Epithelial cell of esophagus (primary cell): ENCODE data around the gene MAGOH.
A peak's percentile ranks its signal among the peaks of the same experiment; 100 is the strongest.

Source experiments
- DNase-seq: peaks from one replicate; pipeline ENCODE4 v3.0.0; 2010; ENCODE audit warnings: low read depth
- H3K4me3 ChIP-seq: 2 replicates; pipeline ENCODE4 v1.5.1; 2011; ENCODE audit warnings: mild to moderate bottlenecking, low read length, control low read depth
- CTCF ChIP-seq: IDR thresholded peaks from 2 replicates; pipeline ENCODE4 v1.5.1; 2011; ENCODE audit warnings: low read depth, mild to moderate bottlenecking, low read length, control low read depth, inconsistent platforms; ENCODE audit not compliant: insufficient read depth; ENCODE audit errors: missing control alignments

MAGOH gene

DNA sequence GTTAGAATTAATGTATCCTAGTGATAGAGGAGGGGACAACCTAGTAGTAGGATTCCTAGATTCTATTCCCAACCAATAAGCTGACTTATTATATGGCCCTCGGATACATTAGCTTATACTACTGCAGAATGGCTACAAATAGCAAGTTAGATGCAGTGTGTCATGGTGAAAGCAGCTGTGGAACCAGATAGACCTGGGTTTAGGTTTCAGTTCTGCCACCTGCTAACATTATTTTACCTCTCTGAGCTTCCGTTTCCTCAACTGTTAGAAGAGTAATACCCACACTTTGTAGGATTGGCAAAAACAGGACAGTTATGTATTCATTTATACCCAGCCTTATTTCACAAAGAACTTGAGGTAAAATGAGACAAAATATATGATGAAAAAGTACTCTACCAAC lies 21.6 kb upstream of the MAGOH start:
- no peak for TF ChIP-seq CTCF
- no peak overlapping the region for H3K4me3 ChIP-seq
- no peak for DNase-seq

DNA sequence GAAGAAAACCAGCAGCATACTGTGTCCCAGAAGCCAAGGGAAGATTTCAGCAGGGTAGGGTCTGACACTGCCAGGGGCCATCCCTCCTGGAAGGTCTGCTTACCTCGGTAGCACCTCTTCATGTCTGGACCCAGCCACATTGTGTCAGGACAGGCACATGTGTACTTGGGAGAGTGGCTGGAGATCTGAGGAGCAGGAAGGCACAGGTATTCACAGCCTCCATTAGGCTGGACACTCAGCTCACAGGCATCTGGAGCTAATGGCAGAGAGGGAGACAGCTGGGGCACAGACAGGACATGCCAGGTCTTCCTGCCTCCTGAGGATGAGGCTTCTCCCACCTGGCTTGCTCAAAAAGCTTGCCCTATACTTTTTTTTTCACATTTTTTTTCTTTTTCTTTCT lies 19.9 kb upstream of the MAGOH start:
- DNase-seq: peak; percentile 54
- no peak for TF ChIP-seq CTCF
- H3K4me3 ChIP-seq: no peak overlapping the region

DNA sequence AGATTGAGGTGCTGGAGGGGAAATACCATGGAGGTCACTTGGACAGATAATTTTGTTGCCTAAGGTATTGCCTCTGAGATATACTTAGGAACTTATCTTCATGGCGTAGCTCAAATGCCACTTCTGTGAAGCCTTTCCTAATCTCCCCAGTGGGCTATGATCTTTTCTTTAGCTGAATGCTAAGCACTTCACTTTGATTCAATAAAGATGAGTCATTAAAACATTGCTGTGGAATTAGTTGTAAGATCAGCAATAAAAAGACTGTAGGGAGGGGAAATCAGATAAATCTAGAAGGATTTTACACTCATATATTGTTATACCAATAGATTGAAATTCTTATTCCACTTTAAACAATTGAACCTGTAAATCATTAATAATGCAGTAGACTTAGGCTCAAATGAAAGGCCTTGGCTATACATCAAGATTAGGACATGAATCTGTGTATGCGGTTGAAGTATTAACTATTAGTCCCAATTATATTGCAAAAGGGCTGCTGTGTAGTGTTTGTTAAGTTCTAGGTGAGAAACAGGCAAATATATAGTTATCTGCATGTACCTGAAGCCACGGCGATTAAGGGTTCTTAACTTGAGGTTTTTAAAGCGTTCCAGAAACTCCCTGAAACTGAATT lies 19.2 kb upstream of the MAGOH start:
- DNase-seq: no peak
- TF ChIP-seq CTCF: no peak
- H3K4me3 ChIP-seq: no peak overlapping the region

- DNase-seq: no peak
- no peak for TF ChIP-seq CTCF
- H3K4me3 ChIP-seq: no peak overlapping the region
These were observed 18.5 kb upstream of the MAGOH start for GRCh38 chr1:53256511-53257453.

DNA sequence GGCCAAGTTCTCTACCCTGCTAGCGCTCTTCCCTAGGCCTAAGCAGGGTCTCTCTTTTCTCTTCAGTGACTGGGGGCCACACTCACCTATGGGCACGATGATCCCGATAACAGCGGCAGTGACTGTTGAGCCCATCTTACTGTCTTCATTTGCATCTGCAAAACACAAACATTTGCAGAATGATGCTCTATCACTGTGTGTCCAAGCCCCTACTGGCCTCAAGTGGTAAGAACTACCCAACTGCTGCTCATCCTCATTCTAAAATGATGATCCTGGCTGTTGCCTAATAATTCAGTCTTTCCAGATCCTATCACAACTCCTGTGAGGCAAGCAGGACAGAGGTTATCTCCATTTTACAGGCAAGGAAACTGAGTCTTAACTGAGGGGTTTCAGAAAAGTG lies 16.7 kb upstream of the MAGOH start:
- TF ChIP-seq CTCF: no peak
- no peak for DNase-seq
- H3K4me3 ChIP-seq: no peak overlapping the region

GRCh38 chr1:53254011-53254640 lies 15.8 kb upstream of the MAGOH start:
- DNase-seq: no peak
- no peak overlapping the region for H3K4me3 ChIP-seq
- TF ChIP-seq CTCF: no peak
